HAP-1 (cell line): ENCODE results near the gene UBE2G1.

Experiments
- DNase-seq, 2 experiments: peaks; one replicate each; pipeline ENCODE4 v3.0.0-alpha.2; 2016 to 2020; ENCODE audit warnings: low spot score in 2 of 2
- H3K27me3 ChIP-seq: fragments of 250-450 bp; sonication (Bioruptor Pico); 2 replicates; pipeline ENCODE4 v1.5.1; 2020; ENCODE audit warnings: low read depth, mild to moderate bottlenecking, moderate library complexity
- H3K36me3 ChIP-seq: fragments of 250-450 bp; sonication (Bioruptor Pico); replicated peaks from 2 replicates; pipeline ENCODE4 v1.5.1; 2020; ENCODE audit warnings: mild to moderate bottlenecking
- H3K4me1 ChIP-seq: fragments of 250-450 bp; sonication (Bioruptor Pico); 2 replicates; pipeline ENCODE4 v1.5.1; 2020; ENCODE audit warnings: mild to moderate bottlenecking
- H3K4me3 ChIP-seq: fragments of 250-450 bp; sonication (Bioruptor Pico); 2 replicates; pipeline ENCODE4 v1.5.1; 2020; ENCODE audit warnings: mild to moderate bottlenecking, moderate library complexity
- H3K9me3 ChIP-seq: fragments of 250-450 bp; sonication (Bioruptor Pico); 2 replicates; pipeline ENCODE4 v1.5.1; 2020; ENCODE audit warnings: mild to moderate bottlenecking, moderate library complexity
- in situ Hi-C: fragments of 300-500 bp; cut with MboI; formaldehyde crosslinking; loops from 3 replicates; pipeline ENCODE4 v1.14.3; 2020; ENCODE audit warnings: low sequenced_read_pairs, inconsistent platforms, mixed read lengths

UBE2G1 gene

GRCh38 chr17:4318186-4318585 is 48.3 kb downstream of the UBE2G1 start:
- H3K27me3 ChIP-seq = no peaks in the 10 kb centered on the region
- peaks cover 3% of the 10 kb centered on the region; the same call in 1 of the 2 replicates for H3K36me3 ChIP-seq
- H3K4me3 ChIP-seq = no peak overlapping the region
- no peaks in the 10 kb centered on the region for H3K9me3 ChIP-seq
- in situ Hi-C loops = no loop called here
- peaks cover 2% of the 10 kb centered on the region; the same call in 1 of the 2 replicates for H3K4me1 ChIP-seq
- DNase-seq = no peak

GRCh38 chr17:4317610-4318009 is 48.9 kb downstream of the UBE2G1 start:
- no peak for DNase-seq
- H3K4me3 ChIP-seq = no peak overlapping the region
- H3K4me1 ChIP-seq = peaks cover 2% of the 10 kb centered on the region; the same call in 1 of the 2 replicates
- no peaks in the 10 kb centered on the region for H3K27me3 ChIP-seq
- in situ Hi-C loops = no loop called here
- no peaks in the 10 kb centered on the region for H3K9me3 ChIP-seq
- H3K36me3 ChIP-seq = peaks cover 3% of the 10 kb centered on the region; the same call in 1 of the 2 replicates

GRCh38 chr17:4316648-4317047 is 49.8 kb downstream of the UBE2G1 start:
- in situ Hi-C loops = no loop called here
- Histone ChIP-seq H3K27me3 (no peaks in the 10 kb centered on the region), H3K4me1 (peaks cover 2% of the 10 kb centered on the region; the same call in 1 of the 2 replicates), H3K9me3 (peaks cover 1% of the 10 kb centered on the region; the same call in 1 of the 2 replicates), H3K4me3 (no peak overlapping the region), H3K36me3 (peaks cover 3% of the 10 kb centered on the region; the same call in 1 of the 2 replicates)
- no peak for DNase-seq

GRCh38 chr17:4314618-4315017 is 51.9 kb downstream of the UBE2G1 start:
- in situ Hi-C loops = no loop called here
- DNase-seq = no peak
- H3K4me3 ChIP-seq = no peak overlapping the region
- no peaks in the 10 kb centered on the region for H3K27me3 ChIP-seq
- H3K36me3 ChIP-seq = peaks cover 3% of the 10 kb centered on the region; the same call in 1 of the 2 replicates
- H3K9me3 ChIP-seq = peaks cover 12% of the 10 kb centered on the region; the same call in 1 of the 2 replicates
- H3K4me1 ChIP-seq = peaks cover 7% of the 10 kb centered on the region; the same call in 1 of the 2 replicates

GRCh38 chr17:4314179-4314578 is 52.3 kb downstream of the UBE2G1 start:
- peaks cover 12% of the 10 kb centered on the region; the same call in 1 of the 2 replicates for H3K9me3 ChIP-seq
- H3K4me1 ChIP-seq = peaks cover 7% of the 10 kb centered on the region; the same call in 1 of the 2 replicates
- H3K27me3 ChIP-seq = no peaks in the 10 kb centered on the region
- DNase-seq = no peak
- in situ Hi-C loops = no loop called here
- peaks cover 3% of the 10 kb centered on the region; the same call in 1 of the 2 replicates for H3K36me3 ChIP-seq
- H3K4me3 ChIP-seq = no peak overlapping the region

- Histone ChIP-seq H3K4me1 (peaks cover 7% of the 10 kb centered on the region; the same call in 1 of the 2 replicates), H3K9me3 (peaks cover 12% of the 10 kb centered on the region; the same call in 1 of the 2 replicates), H3K4me3 (no peak overlapping the region), H3K36me3 (peaks cover 3% of the 10 kb centered on the region; the same call in 1 of the 2 replicates), H3K27me3 (no peaks in the 10 kb centered on the region)
- DNase-seq = no peak
- in situ Hi-C loops = no loop called here
These were observed 53.0 kb downstream of the UBE2G1 start for GRCh38 chr17:4313221-4314114.

GRCh38 chr17:4310354-4311060 is 56.0 kb downstream of the UBE2G1 start:
- no peaks in the 10 kb centered on the region for H3K27me3 ChIP-seq
- DNase-seq = peak; percentile 75 to 90
- peaks cover 11% of the 10 kb centered on the region for H3K36me3 ChIP-seq
- H3K9me3 ChIP-seq = peaks cover 12% of the 10 kb centered on the region; the same call in 1 of the 2 replicates
- H3K4me1 ChIP-seq = peaks cover 7% of the 10 kb centered on the region; the same call in 1 of the 2 replicates
- in situ Hi-C loops = no loop called here
- no peak overlapping the region for H3K4me3 ChIP-seq

GRCh38 chr17:4309897-4310296 is 56.6 kb downstream of the UBE2G1 start:
- no peak overlapping the region for H3K4me3 ChIP-seq
- H3K27me3 ChIP-seq = no peaks in the 10 kb centered on the region
- peaks cover 9% of the 10 kb centered on the region for H3K36me3 ChIP-seq
- no peak for DNase-seq
- in situ Hi-C loops = no loop called here
- H3K9me3 ChIP-seq = peaks cover 12% of the 10 kb centered on the region; the same call in 1 of the 2 replicates
- peaks cover 7% of the 10 kb centered on the region; the same call in 1 of the 2 replicates for H3K4me1 ChIP-seq

GRCh38 chr17:4307179-4307930 is 59.1 kb downstream of the UBE2G1 start:
- H3K4me3 ChIP-seq = no peak overlapping the region

GRCh38 chr17:4305224-4305623 is 61.3 kb downstream of the UBE2G1 start:
- Histone ChIP-seq H3K4me3 (no peak overlapping the region), H3K36me3 (peaks cover 24% of the 10 kb centered on the region), H3K27me3 (no peaks in the 10 kb centered on the region; the same call in 1 of the 2 replicates), H3K4me1 (no peaks in the 10 kb centered on the region), H3K9me3 (peaks cover 4% of the 10 kb centered on the region; the same call in 1 of the 2 replicates)
- no peak for DNase-seq
- in situ Hi-C loops = no loop called here

More at GRCh38 chr17:4307179-4307930, 59.1 kb downstream of the UBE2G1 start:
- in situ Hi-C loops = no loop called here
- peaks cover 5% of the 10 kb centered on the region; the same call in 1 of the 2 replicates for H3K4me1 ChIP-seq
- H3K27me3 ChIP-seq = no peaks in the 10 kb centered on the region; the same call in 1 of the 2 replicates
- peaks cover 12% of the 10 kb centered on the region; the same call in 1 of the 2 replicates for H3K9me3 ChIP-seq
- H3K36me3 ChIP-seq = peaks cover 17% of the 10 kb centered on the region
- no peak for DNase-seq

- H3K9me3 ChIP-seq = no peaks in the 10 kb centered on the region
- H3K36me3 ChIP-seq = peaks cover 24% of the 10 kb centered on the region
- no peak overlapping the region for H3K4me3 ChIP-seq
- H3K4me1 ChIP-seq = no peaks in the 10 kb centered on the region
- peak; percentile 46 to 73 for DNase-seq
- no peaks in the 10 kb centered on the region; the same call in 1 of the 2 replicates for H3K27me3 ChIP-seq
- in situ Hi-C loops = no loop called here
These were observed 62.0 kb downstream of the UBE2G1 start for GRCh38 chr17:4304417-4305027.

- peaks cover 25% of the 10 kb centered on the region for H3K36me3 ChIP-seq
- DNase-seq = no peak
- no peaks in the 10 kb centered on the region; the same call in 1 of the 2 replicates for H3K27me3 ChIP-seq
These were observed 65.4 kb downstream of the UBE2G1 start for GRCh38 chr17:4301066-4301465.

More at GRCh38 chr17:4301066-4301465, 65.4 kb downstream of the UBE2G1 start:
- Histone ChIP-seq H3K9me3 (no peaks in the 10 kb centered on the region), H3K4me3 (no peak overlapping the region), H3K4me1 (peaks cover 15% of the 10 kb centered on the region)
- in situ Hi-C loops = no loop called here
